Measurements from ENCODE around the gene IL12RB1. TPM values are rescaled to one million over a fixed set of nuclear protein-coding genes. Genes with fewer than 3 reads are reported as not detected.

IL12RB1 gene
- total RNA-seq, 1 experiment from 2014 or later: not detected

DNA sequence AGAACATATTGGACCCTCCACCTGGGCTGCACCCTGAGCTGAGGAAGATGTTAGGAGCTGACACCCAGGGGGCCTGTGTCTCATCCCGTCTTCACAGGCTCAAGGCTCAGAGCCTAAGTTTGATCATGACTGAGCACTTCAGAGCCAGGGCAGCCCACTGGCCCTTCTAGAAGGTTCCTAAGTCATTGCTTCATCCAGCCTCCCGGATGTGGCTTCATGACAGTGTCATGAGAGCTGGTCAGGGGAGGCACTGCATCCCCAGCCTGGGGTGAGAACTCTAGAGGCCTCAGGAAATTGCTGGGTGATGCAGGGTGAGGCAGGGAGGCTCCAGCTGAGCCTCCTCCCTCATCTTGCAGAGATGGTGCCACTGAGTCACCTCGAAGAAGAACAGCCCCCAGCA, 41.3 kb upstream of the IL12RB1 start:
- H2AFZ ChIP-seq (ENCODE audit: low read depth, low read length, poor library complexity, severe bottlenecking): no peak overlapping the region
- ChIA-PET RAD21 (ENCODE audit: low non-redundant PET in 1 of 2, low total read pairs in 2 of 2, uncharacterized antibody in 2 of 2, unreplicated experiment in 2 of 2) (no interaction called here), CTCF (no interaction called here), POLR2A (no interaction called here)
- H3K9me2 ChIP-seq (ENCODE audit: insufficient read depth): no peaks in the 10 kb centered on the region
- no peaks in the 10 kb centered on the region for H3K4me1 ChIP-seq (ENCODE audit: control insufficient read depth in 1 of 2, insufficient read depth in 2 of 2, low read length in 2 of 2)
- H3K9ac ChIP-seq (ENCODE audit: low read length): no peak overlapping the region
- H3K36me3 ChIP-seq (ENCODE audit: control insufficient read depth in 1 of 2, insufficient read depth in 2 of 2, low read length in 2 of 2): peaks cover 7 to 14% of the 10 kb centered on the region in 2 experiments; a peak in 3 of 4 replicates
- H3K79me2 ChIP-seq (ENCODE audit: insufficient read depth, low read length): no peaks in the 10 kb centered on the region
- intact Hi-C loops (cut with micrococcal nuclease): no loop called here
- H3K27me3 ChIP-seq (ENCODE audit: insufficient read depth, low read length): no peaks in the 10 kb centered on the region
- H3K9me3 ChIP-seq (ENCODE audit: control insufficient read depth in 1 of 2, insufficient read depth in 1 of 2, low read depth in 1 of 2, low read length in 2 of 2): no peaks in the 10 kb centered on the region
- H3K27ac ChIP-seq (ENCODE audit: low read depth, low read length): no peak overlapping the region
- no TSS peak for BruUV-seq (replicated peaks)
- no peaks in the 10 kb centered on the region for H4K20me1 ChIP-seq (ENCODE audit: insufficient read depth)
- no peak overlapping the region for H3K4me3 ChIP-seq (replicated peaks in 1 of 2; ENCODE audit: low read depth in 1 of 2, low read length in 2 of 2)
- ATAC-seq (no peak), DNase-seq (ENCODE audit: low read depth, low spot score) (no peak)
- TF ChIP-seq RAD21 (IDR thresholded peaks at IDR 0.05; ENCODE audit: low read depth) (no peak), ZFX (IDR thresholded peaks at IDR 0.05) (no peak), EZH2 (IDR thresholded peaks at IDR 0.05) (no peak), POLR2A (IDR thresholded peaks at IDR 0.05; ENCODE audit: borderline replicate concordance, extremely low read depth, insufficient read depth, insufficient read length) (no peak), ELF1 (IDR thresholded peaks at IDR 0.05; ENCODE audit: borderline replicate concordance, low read depth) (no peak), SRF (IDR thresholded peaks at IDR 0.05; ENCODE audit: low read depth) (no peak), FOSL1 (IDR thresholded peaks at IDR 0.05; ENCODE audit: low read depth) (no peak), CBX3 (IDR thresholded peaks at IDR 0.05; ENCODE audit: low read depth) (no peak)
- TF ChIP-seq, protein P1, sequence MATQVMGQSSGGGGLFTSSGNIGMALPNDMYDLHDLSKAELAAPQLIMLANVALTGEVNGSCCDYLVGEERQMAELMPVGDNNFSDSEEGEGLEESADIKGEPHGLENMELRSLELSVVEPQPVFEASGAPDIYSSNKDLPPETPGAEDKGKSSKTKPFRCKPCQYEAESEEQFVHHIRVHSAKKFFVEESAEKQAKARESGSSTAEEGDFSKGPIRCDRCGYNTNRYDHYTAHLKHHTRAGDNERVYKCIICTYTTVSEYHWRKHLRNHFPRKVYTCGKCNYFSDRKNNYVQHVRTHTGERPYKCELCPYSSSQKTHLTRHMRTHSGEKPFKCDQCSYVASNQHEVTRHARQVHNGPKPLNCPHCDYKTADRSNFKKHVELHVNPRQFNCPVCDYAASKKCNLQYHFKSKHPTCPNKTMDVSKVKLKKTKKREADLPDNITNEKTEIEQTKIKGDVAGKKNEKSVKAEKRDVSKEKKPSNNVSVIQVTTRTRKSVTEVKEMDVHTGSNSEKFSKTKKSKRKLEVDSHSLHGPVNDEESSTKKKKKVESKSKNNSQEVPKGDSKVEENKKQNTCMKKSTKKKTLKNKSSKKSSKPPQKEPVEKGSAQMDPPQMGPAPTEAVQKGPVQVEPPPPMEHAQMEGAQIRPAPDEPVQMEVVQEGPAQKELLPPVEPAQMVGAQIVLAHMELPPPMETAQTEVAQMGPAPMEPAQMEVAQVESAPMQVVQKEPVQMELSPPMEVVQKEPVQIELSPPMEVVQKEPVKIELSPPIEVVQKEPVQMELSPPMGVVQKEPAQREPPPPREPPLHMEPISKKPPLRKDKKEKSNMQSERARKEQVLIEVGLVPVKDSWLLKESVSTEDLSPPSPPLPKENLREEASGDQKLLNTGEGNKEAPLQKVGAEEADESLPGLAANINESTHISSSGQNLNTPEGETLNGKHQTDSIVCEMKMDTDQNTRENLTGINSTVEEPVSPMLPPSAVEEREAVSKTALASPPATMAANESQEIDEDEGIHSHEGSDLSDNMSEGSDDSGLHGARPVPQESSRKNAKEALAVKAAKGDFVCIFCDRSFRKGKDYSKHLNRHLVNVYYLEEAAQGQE (IDR thresholded peaks at IDR 0.05; ENCODE audit: low read depth): no peak
- TF ChIP-seq, protein P2, sequence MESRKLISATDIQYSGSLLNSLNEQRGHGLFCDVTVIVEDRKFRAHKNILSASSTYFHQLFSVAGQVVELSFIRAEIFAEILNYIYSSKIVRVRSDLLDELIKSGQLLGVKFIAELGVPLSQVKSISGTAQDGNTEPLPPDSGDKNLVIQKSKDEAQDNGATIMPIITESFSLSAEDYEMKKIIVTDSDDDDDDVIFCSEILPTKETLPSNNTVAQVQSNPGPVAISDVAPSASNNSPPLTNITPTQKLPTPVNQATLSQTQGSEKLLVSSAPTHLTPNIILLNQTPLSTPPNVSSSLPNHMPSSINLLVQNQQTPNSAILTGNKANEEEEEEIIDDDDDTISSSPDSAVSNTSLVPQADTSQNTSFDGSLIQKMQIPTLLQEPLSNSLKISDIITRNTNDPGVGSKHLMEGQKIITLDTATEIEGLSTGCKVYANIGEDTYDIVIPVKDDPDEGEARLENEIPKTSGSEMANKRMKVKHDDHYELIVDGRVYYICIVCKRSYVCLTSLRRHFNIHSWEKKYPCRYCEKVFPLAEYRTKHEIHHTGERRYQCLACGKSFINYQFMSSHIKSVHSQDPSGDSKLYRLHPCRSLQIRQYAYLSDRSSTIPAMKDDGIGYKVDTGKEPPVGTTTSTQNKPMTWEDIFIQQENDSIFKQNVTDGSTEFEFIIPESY (IDR thresholded peaks at IDR 0.05; ENCODE audit: extremely low read depth, insufficient replicate concordance, low read length): no peak
- TF ChIP-seq, protein P3, sequence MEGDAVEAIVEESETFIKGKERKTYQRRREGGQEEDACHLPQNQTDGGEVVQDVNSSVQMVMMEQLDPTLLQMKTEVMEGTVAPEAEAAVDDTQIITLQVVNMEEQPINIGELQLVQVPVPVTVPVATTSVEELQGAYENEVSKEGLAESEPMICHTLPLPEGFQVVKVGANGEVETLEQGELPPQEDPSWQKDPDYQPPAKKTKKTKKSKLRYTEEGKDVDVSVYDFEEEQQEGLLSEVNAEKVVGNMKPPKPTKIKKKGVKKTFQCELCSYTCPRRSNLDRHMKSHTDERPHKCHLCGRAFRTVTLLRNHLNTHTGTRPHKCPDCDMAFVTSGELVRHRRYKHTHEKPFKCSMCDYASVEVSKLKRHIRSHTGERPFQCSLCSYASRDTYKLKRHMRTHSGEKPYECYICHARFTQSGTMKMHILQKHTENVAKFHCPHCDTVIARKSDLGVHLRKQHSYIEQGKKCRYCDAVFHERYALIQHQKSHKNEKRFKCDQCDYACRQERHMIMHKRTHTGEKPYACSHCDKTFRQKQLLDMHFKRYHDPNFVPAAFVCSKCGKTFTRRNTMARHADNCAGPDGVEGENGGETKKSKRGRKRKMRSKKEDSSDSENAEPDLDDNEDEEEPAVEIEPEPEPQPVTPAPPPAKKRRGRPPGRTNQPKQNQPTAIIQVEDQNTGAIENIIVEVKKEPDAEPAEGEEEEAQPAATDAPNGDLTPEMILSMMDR (IDR thresholded peaks at IDR 0.05 in 2 of 3, conservative IDR thresholded peaks at IDR 0.05 in 1 of 3; ENCODE audit: borderline replicate concordance in 1 of 3, insufficient read depth in 1 of 3, low read depth in 2 of 3, low read length in 2 of 3): no peak
- TF ChIP-seq, protein P4, sequence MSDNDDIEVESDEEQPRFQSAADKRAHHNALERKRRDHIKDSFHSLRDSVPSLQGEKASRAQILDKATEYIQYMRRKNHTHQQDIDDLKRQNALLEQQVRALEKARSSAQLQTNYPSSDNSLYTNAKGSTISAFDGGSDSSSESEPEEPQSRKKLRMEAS (IDR thresholded peaks at IDR 0.05): no peak
- H3K4me2 ChIP-seq (ENCODE audit: low read length): no peak overlapping the region

All from HCT116 (cell line).